Neural progenitor cell (in vitro differentiated cells): ENCODE measurements around the gene CCDC136. TPM values are rescaled to one million over a fixed set of nuclear protein-coding genes. Genes with fewer than 3 reads are reported as not detected.

ENCODE experiments used
- DNase-seq: peaks from one replicate; pipeline ENCODE4 v3.0.0-alpha.2; 2016; ENCODE audit warnings: low spot score
- H2AFZ ChIP-seq: fragments of 200-600 bp; sonication (generic); replicated peaks from 2 replicates; pipeline ENCODE4 v1.6.1; 2016; ENCODE audit warnings: antibody characterized with exemption
- H3F3A ChIP-seq: fragments of 200-600 bp; sonication (generic); 2 replicates; pipeline ENCODE4 v1.6.1; 2016; ENCODE audit warnings: antibody characterized with exemption, low read depth
- H3K27ac ChIP-seq: fragments of 200-600 bp; sonication (generic); 2 replicates; pipeline ENCODE4 v1.5.1; 2016; ENCODE audit warnings: mild to moderate bottlenecking
- H3K27me3 ChIP-seq: fragments of 200-600 bp; sonication (generic); 2 replicates; pipeline ENCODE4 v1.6.1; 2016; ENCODE audit warnings: mild to moderate bottlenecking, moderate library complexity
- H3K36me3 ChIP-seq: fragments of 200-600 bp; sonication (generic); 2 replicates; pipeline ENCODE4 v1.5.1; 2016
- H3K4me1 ChIP-seq: fragments of 200-600 bp; sonication (generic); 2 replicates; pipeline ENCODE4 v1.6.1; 2016; ENCODE audit warnings: mixed run types
- H3K4me2 ChIP-seq: fragments of 200-600 bp; sonication (generic); 2 replicates; pipeline ENCODE4 v1.6.1; 2016
- H3K4me3 ChIP-seq: fragments of 200-600 bp; sonication (generic); 2 replicates; pipeline ENCODE4 v1.5.1; 2016
- H3K79me2 ChIP-seq: fragments of 200-600 bp; sonication (generic); 2 replicates; pipeline ENCODE4 v1.6.1; 2016; ENCODE audit warnings: low read depth
- H3K9ac ChIP-seq: fragments of 200-600 bp; sonication (generic); 2 replicates; pipeline ENCODE4 v1.6.1; 2016
- H3K9me3 ChIP-seq: fragments of 200-600 bp; sonication (generic); 2 replicates; pipeline ENCODE4 v1.5.1; 2016; ENCODE audit warnings: low read depth
- H4K20me1 ChIP-seq: fragments of 200-600 bp; sonication (generic); 2 replicates; pipeline ENCODE4 v1.6.1; 2016; ENCODE audit warnings: low read depth
- H3K27ac Mint-ChIP-seq: 3 replicates; pipeline ENCODE4 v1.8.0; 2021; ENCODE audit warnings: mixed read lengths
- H3K27me3 Mint-ChIP-seq: 2 replicates; pipeline ENCODE4 v1.8.0; 2022; ENCODE audit warnings: low read depth, mild to moderate bottlenecking, inconsistent platforms, moderate library complexity, mixed read lengths; ENCODE audit not compliant: insufficient read depth
- H3K36me3 Mint-ChIP-seq: 3 replicates; pipeline ENCODE4 v1.8.0; 2021; ENCODE audit warnings: mixed read lengths
- H3K4me1 Mint-ChIP-seq: 3 replicates; pipeline ENCODE4 v1.8.0; 2021; ENCODE audit warnings: mixed read lengths
- H3K4me3 Mint-ChIP-seq: 3 replicates; pipeline ENCODE4 v1.8.0; 2021; ENCODE audit warnings: mild to moderate bottlenecking, moderate library complexity, mixed read lengths
- H3K9me3 Mint-ChIP-seq: 3 replicates; pipeline ENCODE4 v1.8.0; 2020; ENCODE audit warnings: mixed read lengths
- CTCF ChIP-seq: fragments of 200-600 bp; sonication (generic); IDR thresholded peaks from 2 replicates; pipeline ENCODE4 v1.5.1; 2017; ENCODE audit warnings: antibody characterized with exemption, mild to moderate bottlenecking
- EZH2 ChIP-seq: fragments of 200-600 bp; sonication (generic); IDR thresholded peaks from 2 replicates; pipeline ENCODE4 v1.6.1; 2017; ENCODE audit warnings: antibody characterized with exemption, mild to moderate bottlenecking, moderate library complexity
- EZH2phosphoT487 ChIP-seq: fragments of 200-600 bp; sonication (generic); IDR thresholded peaks from 2 replicates; pipeline ENCODE4 v1.6.1; 2017; ENCODE audit warnings: antibody characterized with exemption
- total RNA-seq: library from RNA; depleted of rRNA; stranded (reverse); fragments of >200 nt; gene quantifications from 2 replicates; pipeline ENCODE4 v1.2.3, GENCODE V29; 2015; ENCODE audit warnings: low replicate concordance

The CCDC136 gene
- total RNA-seq, 1 donor from 2014 or later: 93.6 TPM

- peaks cover 9% of the 10 kb centered on the region for H3K27me3 Mint-ChIP-seq
- H3K9me3 Mint-ChIP-seq: no peaks in the 10 kb centered on the region
- H3K4me1 Mint-ChIP-seq: peaks cover 25% of the 10 kb centered on the region
- peak overlapping the region; percentile 92 for H3K4me3 Mint-ChIP-seq
- Histone ChIP-seq H3K4me2 (peak overlapping the region; percentile 88), H3K9me3 (no peaks in the 10 kb centered on the region), H3F3A (peaks cover 55% of the 10 kb centered on the region), H3K27me3 (no peaks in the 10 kb centered on the region), H3K36me3 (peaks cover 9% of the 10 kb centered on the region), H3K27ac (no peak overlapping the region), H3K4me3 (peak overlapping the region; percentile 100), H3K4me1 (peaks cover 53% of the 10 kb centered on the region), H3K79me2 (peaks cover 21% of the 10 kb centered on the region), H4K20me1 (no peaks in the 10 kb centered on the region), H3K9ac (peak overlapping the region; percentile 54), H2AFZ (peak overlapping the region; percentile 87)
- DNase-seq: no peak
- TF ChIP-seq EZH2: no peak
- no peak overlapping the region for H3K27ac Mint-ChIP-seq
- peaks cover 19% of the 10 kb centered on the region for H3K36me3 Mint-ChIP-seq
These were observed 182 bp downstream of the CCDC136 start for GRCh38 chr7:128791972-128792327.

DNA sequence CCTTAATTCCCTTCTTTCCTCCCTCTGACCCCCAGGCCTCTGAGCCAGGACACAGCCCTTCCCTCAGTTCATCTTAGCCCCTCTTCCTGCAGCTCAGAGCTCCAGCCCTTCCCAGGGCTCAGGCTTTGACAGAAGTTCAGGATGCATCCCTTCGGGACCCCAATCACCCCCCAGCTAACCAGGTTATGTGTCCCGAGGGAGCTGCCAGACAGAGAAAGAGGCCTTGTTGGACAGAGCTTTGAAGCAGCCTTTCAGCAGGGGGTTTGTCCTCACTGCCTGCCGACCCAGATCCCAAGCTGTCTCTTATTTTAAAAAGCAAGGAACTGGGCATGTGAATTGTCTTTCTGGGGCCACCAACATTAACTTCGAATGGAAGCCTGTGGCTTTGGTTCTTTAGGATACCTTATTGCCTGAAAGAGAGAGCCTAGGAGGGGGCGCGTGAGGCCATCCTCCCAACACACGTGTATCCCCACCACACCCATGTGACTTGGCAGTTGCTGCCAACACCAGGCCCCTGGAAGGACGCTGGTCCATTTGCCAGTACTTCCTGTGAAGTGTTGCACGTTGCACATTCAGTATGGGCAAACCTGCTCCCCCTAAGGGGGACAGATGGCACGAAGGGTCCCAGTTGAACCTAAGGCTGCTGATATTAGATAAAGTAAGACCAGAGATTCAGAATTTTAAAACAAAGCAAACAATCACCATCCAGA, 858 bp downstream of the CCDC136 start:
- Histone ChIP-seq H3K27ac (no peak overlapping the region), H3K9ac (no peak overlapping the region), H3K4me3 (peak overlapping the region; percentile 100), H3K79me2 (peaks cover 21% of the 10 kb centered on the region), H3K9me3 (no peaks in the 10 kb centered on the region), H3K36me3 (peaks cover 16% of the 10 kb centered on the region), H3F3A (peaks cover 55% of the 10 kb centered on the region), H3K4me2 (peak overlapping the region; percentile 88), H4K20me1 (no peaks in the 10 kb centered on the region), H3K4me1 (peaks cover 53% of the 10 kb centered on the region), H3K27me3 (no peaks in the 10 kb centered on the region), H2AFZ (no peak overlapping the region)
- Mint-ChIP-seq H3K9me3 (no peaks in the 10 kb centered on the region), H3K4me1 (peaks cover 25% of the 10 kb centered on the region), H3K4me3 (peak overlapping the region; percentile 92), H3K27ac (no peak overlapping the region), H3K27me3 (peaks cover 9% of the 10 kb centered on the region), H3K36me3 (peaks cover 26% of the 10 kb centered on the region)
- DNase-seq: no peak
- TF ChIP-seq EZH2phosphoT487 (no peak), EZH2 (no peak), CTCF (no peak)

DNA sequence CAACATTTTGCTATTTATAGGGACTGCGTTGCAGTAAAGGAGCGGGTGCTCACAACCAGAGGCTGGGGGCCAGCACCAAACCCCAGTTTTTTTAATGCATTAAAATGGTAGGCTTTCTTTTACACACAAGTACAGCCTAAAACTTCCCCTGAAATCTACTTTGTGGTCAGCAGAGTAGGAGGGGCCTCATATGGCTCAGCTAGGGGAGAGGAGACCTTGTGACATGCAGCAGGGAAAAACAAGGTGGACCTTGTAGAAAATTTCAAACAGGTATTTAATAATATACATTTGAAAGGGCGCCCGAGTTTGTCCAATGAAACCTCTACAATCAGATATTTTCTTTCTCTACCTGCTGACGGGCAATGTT, 1.4 kb downstream of the CCDC136 start:
- peak overlapping the region; percentile 92 for H3K4me3 Mint-ChIP-seq
- no peak for DNase-seq
- TF ChIP-seq EZH2: no peak
- no peak for TF ChIP-seq EZH2phosphoT487
- TF ChIP-seq CTCF: no peak

GRCh38 chr7:128794020-128794419, 2.3 kb downstream of the CCDC136 start:
- H3K36me3 Mint-ChIP-seq: peaks cover 27% of the 10 kb centered on the region
- H3K4me1 Mint-ChIP-seq: peaks cover 18% of the 10 kb centered on the region
- Histone ChIP-seq H3K4me2 (peak overlapping the region; percentile 75), H3K27me3 (no peaks in the 10 kb centered on the region), H3K9me3 (no peaks in the 10 kb centered on the region), H4K20me1 (no peaks in the 10 kb centered on the region), H3K27ac (peak overlapping the region; percentile 94), H2AFZ (no peak overlapping the region), H3K9ac (no peak overlapping the region), H3K36me3 (peaks cover 17% of the 10 kb centered on the region), H3K79me2 (peaks cover 21% of the 10 kb centered on the region), H3K4me3 (no peak overlapping the region), H3F3A (peaks cover 55% of the 10 kb centered on the region), H3K4me1 (peaks cover 49% of the 10 kb centered on the region)
- no peaks in the 10 kb centered on the region for H3K9me3 Mint-ChIP-seq
- no peak overlapping the region for H3K27ac Mint-ChIP-seq
- peak overlapping the region; percentile 7 for H3K4me3 Mint-ChIP-seq
- TF ChIP-seq EZH2phosphoT487 (no peak), EZH2 (no peak), CTCF (no peak)
- DNase-seq: no peak
- H3K27me3 Mint-ChIP-seq: peaks cover 8% of the 10 kb centered on the region

More for the DNA sequence above, 1.4 kb downstream of the CCDC136 start:
- H3K36me3 ChIP-seq: peaks cover 17% of the 10 kb centered on the region
- H3K4me3 ChIP-seq: no peak overlapping the region
- H3K27me3 ChIP-seq: no peaks in the 10 kb centered on the region
- H3K36me3 Mint-ChIP-seq: peaks cover 27% of the 10 kb centered on the region
- no peak overlapping the region for H3K27ac Mint-ChIP-seq
- no peaks in the 10 kb centered on the region for H3K9me3 Mint-ChIP-seq
- H2AFZ ChIP-seq: no peak overlapping the region
- H4K20me1 ChIP-seq: no peaks in the 10 kb centered on the region
- H3K4me2 ChIP-seq: peak overlapping the region; percentile 88
- peaks cover 53% of the 10 kb centered on the region for H3K4me1 ChIP-seq
- H3K27me3 Mint-ChIP-seq: peaks cover 9% of the 10 kb centered on the region
- H3F3A ChIP-seq: peaks cover 55% of the 10 kb centered on the region
- peaks cover 25% of the 10 kb centered on the region for H3K4me1 Mint-ChIP-seq
- H3K9ac ChIP-seq: no peak overlapping the region
- peaks cover 21% of the 10 kb centered on the region for H3K79me2 ChIP-seq
- H3K27ac ChIP-seq: no peak overlapping the region
- no peaks in the 10 kb centered on the region for H3K9me3 ChIP-seq
